HG02759 (cell line): ENCODE measurements around the gene GRK2.

Experiments
- ATAC-seq: cut with Tn5 transposase; IDR thresholded peaks from one replicate; pipeline ENCODE4 v1.9.1; 2021; ENCODE audit warnings: mild to moderate bottlenecking, moderate library complexity; ENCODE audit not compliant: unreplicated experiment

GRK2 gene

DNA sequence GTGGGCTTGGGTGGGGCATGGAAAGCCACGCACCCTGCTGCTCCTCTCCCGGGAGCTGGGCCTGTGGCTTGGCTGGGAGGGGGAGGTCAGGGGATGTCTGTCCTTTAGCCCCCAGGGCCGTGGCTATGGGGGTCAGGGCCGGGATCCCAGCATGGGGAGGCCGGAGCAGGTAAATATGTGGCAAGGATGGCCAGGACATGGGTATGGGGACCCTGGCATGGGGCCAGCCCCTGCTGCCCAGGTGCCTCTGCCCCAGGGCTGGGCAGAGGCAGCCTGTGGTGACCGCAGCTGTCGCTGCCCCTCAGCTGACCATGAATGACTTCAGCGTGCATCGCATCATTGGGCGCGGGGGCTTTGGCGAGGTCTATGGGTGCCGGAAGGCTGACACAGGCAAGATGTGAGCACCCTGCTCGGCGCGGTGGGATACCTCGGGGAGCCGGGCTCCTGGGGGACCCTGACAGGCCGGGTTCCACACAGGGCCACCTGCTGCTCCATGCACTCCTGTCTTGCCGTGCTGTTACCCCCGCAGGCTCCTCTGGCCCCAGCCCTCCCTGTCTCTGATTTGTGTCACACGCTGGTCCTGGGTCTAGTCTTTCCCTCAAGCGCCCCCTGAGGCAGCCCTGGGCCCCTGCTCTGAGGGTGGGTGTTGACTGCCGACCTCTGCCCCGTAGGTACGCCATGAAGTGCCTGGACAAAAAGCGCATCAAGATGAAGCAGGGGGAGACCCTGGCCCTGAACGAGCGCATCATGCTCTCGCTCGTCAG lies 14.7 kb downstream of the GRK2 start:
- ATAC-seq, result no peak

- no peak for ATAC-seq
Observed at GRCh38 chr11:67281552-67282150, 15.4 kb downstream of the GRK2 start.

- ATAC-seq, result no peak
Observed at GRCh38 chr11:67282155-67282875, 16.0 kb downstream of the GRK2 start.

GRCh38 chr11:67282876-67283371 lies 16.7 kb downstream of the GRK2 start:
- no peak for ATAC-seq

- ATAC-seq, result no peak
Observed at GRCh38 chr11:67283481-67283963, 17.2 kb downstream of the GRK2 start.

DNA sequence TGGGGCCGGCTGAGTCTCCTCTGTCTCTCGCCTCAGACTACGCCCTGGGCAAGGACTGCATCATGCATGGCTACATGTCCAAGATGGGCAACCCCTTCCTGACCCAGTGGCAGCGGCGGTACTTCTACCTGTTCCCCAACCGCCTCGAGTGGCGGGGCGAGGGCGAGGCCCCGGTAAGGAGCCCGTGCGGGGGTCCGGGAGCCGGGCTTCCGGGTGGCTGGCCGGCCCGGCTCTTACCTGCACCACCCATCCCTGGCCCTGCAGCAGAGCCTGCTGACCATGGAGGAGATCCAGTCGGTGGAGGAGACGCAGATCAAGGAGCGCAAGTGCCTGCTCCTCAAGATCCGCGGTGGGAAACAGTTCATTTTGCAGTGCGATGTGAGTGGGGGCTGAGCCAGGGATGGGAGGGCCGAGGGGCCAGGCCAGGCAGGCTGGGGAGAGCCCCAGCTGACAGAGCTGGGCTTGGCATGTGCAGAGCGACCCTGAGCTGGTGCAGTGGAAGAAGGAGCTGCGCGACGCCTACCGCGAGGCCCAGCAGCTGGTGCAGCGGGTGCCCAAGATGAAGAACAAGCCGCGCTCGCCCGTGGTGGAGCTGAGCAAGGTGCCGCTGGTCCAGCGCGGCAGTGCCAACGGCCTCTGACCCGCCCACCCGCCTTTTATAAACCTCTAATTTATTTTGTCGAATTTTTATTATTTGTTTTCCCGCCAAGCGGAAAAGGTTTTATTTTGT lies 18.7 kb downstream of the GRK2 start:
- no peak for ATAC-seq

DNA sequence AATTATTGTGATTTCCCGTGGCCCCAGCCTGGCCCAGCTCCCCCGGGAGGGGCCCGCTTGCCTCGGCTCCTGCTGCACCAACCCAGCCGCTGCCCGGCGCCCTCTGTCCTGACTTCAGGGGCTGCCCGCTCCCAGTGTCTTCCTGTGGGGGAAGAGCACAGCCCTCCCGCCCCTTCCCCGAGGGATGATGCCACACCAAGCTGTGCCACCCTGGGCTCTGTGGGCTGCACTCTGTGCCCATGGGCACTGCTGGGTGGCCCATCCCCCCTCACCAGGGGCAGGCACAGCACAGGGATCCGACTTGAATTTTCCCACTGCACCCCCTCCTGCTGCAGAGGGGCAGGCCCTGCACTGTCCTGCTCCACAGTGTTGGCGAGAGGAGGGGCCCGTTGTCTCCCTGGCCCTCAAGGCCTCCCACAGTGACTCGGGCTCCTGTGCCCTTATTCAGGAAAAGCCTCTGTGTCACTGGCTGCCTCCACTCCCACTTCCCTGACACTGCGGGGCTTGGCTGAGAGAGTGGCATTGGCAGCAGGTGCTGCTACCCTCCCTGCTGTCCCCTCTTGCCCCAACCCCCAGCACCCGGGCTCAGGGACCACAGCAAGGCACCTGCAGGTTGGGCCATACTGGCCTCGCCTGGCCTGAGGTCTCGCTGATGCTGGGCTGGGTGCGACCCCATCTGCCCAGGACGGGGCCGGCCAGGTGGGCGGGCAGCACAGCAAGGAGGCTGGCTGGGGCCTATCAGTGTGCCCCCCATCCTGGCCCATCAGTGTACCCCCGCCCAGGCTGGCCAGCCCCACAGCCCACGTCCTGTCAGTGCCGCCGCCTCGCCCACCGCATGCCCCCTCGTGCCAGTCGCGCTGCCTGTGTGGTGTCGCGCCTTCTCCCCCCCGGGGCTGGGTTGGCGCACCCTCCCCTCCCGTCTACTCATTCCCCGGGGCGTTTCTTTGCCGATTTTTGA lies 19.5 kb downstream of the GRK2 start:
- no peak for ATAC-seq

- no peak for ATAC-seq
Observed at GRCh38 chr11:67286621-67287333, 20.5 kb downstream of the GRK2 start.

GRCh38 chr11:67287355-67288197 lies 21.3 kb downstream of the GRK2 start:
- no peak for ATAC-seq

GRCh38 chr11:67288198-67288451 lies 21.9 kb downstream of the GRK2 start:
- ATAC-seq, result no peak

DNA sequence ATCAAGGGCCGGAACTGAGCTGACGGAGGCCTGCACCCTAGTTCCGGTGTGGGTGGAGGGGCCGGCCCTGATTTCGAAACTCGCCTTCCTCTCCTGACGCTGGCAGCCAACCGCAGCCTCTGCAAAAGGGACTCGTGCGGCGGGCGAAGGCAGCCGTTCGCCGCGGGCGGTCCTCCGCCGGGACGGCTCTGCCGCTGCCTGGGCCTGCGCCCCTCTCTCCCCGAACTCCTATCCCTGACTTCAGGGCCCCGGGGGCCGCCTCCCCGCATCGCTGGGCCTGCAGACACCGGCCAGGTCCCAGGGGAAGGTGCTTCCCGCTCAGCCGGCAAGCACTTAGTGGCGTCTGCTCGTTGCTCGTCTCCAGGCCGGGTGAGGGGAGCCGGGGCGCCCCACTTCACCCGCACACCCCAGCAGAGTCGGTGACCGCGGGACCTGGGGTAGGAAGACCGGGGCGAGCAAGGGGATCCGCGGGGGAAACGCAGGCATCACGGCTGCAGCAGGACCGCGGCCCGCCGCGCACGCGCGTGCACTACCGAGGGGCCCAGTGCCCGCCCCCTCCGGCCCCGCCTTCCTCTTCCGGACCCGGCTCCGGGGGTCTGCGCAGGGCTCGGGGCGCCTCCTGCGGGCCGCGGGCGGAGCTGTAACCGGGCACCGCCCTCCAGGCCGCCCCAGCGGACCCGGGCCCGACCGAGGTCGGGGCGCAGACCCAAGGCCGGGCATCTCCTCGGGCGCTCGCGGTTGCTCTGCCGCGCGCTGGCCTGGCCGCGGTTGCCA lies 22.4 kb downstream of the GRK2 start:
- peak; percentile 74 for ATAC-seq

DNA sequence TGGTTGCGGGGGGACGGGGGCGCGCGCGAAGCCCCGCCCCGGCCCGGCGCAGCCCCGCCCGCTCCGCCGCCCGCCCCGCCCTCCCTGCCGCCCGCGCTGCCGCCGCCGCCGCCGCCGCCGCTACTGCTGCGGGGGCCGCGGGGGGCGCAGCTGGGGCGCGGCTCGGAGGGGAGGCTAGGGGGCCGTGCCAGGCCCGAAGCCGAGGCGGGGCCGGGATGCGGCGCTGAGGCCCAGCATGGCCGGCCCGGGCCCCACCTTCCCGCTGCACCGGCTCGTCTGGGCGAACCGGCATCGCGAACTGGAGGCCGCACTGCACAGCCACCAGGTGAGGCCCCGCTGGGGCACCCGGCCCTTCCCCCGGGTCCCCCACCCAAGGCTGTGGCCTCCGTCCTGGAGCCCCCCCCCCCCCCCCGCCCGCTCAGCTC lies 23.0 kb downstream of the GRK2 start, which contains the start of gene ANKRD13D:
TSS of gene ANKRD13D (plus strand) at position 78 of the 425 bp plus-strand sequence. CDS start at position 236, 158 bp downstream.
- ATAC-seq, result no peak

DNA sequence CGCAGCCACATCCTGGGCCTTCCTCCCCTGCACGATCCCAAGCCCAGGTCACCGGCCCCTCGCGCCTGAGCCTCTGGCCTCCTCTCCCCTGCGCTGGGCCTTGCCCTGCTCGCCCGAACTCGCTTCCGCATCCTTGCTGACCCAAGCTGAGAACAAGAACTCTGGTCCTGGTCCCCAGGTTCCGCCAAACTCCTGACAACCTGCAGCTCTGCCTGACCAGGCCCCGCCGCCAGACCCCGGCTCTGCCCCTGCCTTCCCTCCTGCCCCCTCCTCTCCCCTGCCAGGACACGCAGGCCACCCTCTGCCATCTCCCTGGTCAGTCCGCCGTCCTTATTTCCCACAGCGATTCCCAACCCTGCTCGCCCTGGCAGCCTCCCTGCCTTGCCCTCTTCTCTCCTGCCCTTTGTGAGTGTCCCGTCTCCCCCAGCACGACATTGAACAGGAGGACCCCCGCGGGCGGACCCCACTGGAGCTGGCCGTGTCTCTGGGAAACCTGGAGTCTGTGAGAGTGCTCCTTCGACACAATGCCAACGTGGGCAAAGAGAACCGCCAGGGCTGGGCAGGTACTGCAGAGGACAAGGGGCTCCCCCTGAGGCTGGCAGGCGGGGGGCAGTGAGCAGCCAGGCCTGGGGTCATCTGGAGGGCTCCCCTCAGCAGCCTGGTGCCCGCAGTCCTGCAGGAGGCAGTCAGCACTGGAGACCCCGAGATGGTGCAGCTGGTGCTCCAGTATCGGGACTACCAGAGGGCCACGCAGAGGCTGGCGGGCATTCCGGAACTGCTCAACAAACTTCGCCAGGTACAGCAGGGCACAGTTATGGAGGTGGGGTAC lies 23.6 kb downstream of the GRK2 start:
- ATAC-seq, result no peak

DNA sequence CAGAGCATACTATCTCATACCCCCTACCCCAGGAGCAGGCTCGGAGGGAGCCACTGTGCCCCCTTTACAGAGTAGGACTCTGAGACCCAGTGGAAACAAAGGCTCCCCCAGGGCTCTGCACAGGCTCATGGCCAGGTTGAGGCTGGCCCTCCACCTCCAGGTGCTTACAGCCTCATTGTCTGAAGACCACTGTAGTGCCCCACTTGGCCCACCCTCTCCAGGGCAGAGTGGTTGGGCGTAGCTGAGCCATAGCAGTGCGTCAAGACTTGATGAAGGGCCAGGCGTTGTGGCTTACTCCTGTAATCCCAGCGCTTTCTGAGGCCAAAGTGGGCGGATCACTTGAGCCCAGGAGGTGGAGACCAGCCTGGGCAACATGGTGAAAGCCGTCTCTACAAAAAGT lies 24.5 kb downstream of the GRK2 start:
- no peak for ATAC-seq

DNA sequence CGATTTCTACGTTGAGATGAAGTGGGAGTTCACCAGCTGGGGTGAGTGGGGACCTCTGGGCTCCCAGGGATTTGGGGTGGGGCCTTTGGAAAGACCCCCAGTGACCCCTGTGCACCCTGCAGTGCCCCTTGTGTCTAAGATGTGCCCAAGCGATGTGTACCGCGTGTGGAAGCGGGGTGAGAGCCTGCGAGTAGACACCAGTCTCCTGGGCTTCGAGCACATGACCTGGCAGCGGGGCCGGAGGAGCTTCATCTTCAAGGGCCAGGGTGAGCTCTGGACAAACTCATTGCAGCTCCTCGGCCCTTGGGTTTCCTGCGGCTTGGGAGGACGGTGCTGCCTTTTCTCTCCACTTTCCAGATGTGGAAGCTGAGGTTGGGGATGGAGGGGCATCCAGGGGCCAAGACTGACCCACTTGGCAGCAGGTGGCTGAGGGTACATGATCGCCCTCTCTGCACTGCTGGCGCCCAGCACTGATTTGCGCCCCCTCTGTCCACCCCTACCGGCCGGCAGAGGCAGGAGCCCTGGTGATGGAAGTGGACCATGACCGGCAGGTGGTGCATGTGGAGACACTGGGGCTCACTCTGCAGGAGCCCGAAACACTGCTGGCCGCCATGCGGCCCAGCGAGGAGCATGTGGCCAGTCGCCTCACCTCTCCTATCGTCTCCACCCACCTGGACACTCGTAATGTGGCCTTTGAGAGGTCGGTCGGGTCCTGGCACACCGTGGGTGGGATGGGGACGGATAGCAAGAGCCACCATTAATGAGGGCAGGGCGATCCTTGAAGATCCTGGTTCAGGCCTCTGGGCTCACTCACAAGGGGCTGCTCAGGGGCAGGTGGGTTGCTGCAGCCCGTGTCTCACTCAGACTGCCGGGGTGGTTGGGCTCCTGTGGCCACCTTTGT lies 25.5 kb downstream of the GRK2 start:
- no peak for ATAC-seq

DNA sequence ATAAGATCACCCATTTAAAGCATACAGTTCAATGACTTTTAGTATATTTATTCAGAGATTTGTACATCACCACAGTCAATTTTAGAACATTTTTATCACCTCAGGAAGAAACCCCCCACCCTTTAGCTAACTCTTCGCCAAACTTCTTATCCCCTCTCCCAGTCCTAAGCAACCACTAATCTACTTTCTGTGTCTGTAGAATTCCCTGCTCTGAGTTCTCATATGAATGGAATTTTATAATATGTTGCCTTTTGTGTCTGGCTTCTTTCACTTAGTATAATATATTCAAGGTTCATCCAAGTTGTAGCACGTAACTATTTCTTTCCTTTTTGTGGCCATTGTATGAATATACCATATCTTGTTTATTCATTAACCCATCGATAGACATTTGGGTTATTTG lies 26.4 kb downstream of the GRK2 start:
- ATAC-seq, result no peak
